OCI-LY1 (cell line): ENCODE measurements around the gene TMEM42.

ENCODE experiments used
- H2AFZ ChIP-seq: fragments of 200-600 bp; sonication (generic), shearing (Covaris generic); 2 replicates; pipeline ENCODE4 v1.6.0; 2014; ENCODE audit warnings: antibody characterized with exemption, mild to moderate bottlenecking, low read length
- H3F3A ChIP-seq: fragments of 200-600 bp; sonication (generic), shearing (Covaris generic); 2 replicates; pipeline ENCODE4 v1.6.0; 2014; ENCODE audit warnings: mild to moderate bottlenecking, antibody characterized with exemption, low read length, moderate library complexity; ENCODE audit not compliant: insufficient read depth
- H3K27ac ChIP-seq: fragments of 200-600 bp; sonication (generic); 2 replicates; pipeline ENCODE4 v1.5.1; 2014; ENCODE audit warnings: low read length, mixed run types, mild to moderate bottlenecking, low read depth; ENCODE audit not compliant: poor library complexity, severe bottlenecking
- H3K27me3 ChIP-seq: fragments of 200-600 bp; sonication (generic); 2 replicates; pipeline ENCODE4 v1.6.0; 2014; ENCODE audit warnings: antibody characterized with exemption, mild to moderate bottlenecking, low read length, moderate library complexity; ENCODE audit not compliant: insufficient read depth
- H3K36me3 ChIP-seq: fragments of 200-600 bp; sonication (generic); 2 replicates; pipeline ENCODE4 v1.6.1; 2014; ENCODE audit warnings: mild to moderate bottlenecking, antibody characterized with exemption, low read length, moderate library complexity, mixed read lengths; ENCODE audit not compliant: insufficient read depth
- H3K4me1 ChIP-seq: fragments of 200-600 bp; sonication (generic); 2 replicates; pipeline ENCODE4 v1.5.1; 2014; ENCODE audit warnings: mild to moderate bottlenecking, low read length, moderate library complexity; ENCODE audit not compliant: insufficient read depth, severe bottlenecking
- H3K4me2 ChIP-seq: fragments of 200-600 bp; sonication (generic), shearing (Covaris generic); 2 replicates; pipeline ENCODE4 v1.6.1; 2014; ENCODE audit warnings: low read length
- H3K4me3 ChIP-seq: fragments of 200-600 bp; sonication (generic); 2 replicates; pipeline ENCODE4 v1.5.1; 2014; ENCODE audit warnings: low read length, low read depth, mild to moderate bottlenecking, mixed read lengths; ENCODE audit not compliant: poor library complexity, severe bottlenecking
- H3K79me2 ChIP-seq: fragments of 200-600 bp; shearing (Covaris generic); 2 replicates; pipeline ENCODE4 v1.6.1; 2016; ENCODE audit warnings: mixed run types, low read length, mixed read lengths; ENCODE audit not compliant: insufficient read depth
- H3K9ac ChIP-seq: fragments of 200-600 bp; sonication (generic), shearing (Covaris generic); 2 replicates; pipeline ENCODE4 v1.6.1; 2014; ENCODE audit warnings: mild to moderate bottlenecking, low read length, mixed read lengths
- H3K9me2 ChIP-seq: fragments of 200-600 bp; sonication (generic), shearing (Covaris generic); 2 replicates; pipeline ENCODE4 v1.6.1; 2014; ENCODE audit warnings: low read depth, mild to moderate bottlenecking, low read length, mixed read lengths
- H3K9me3 ChIP-seq: fragments of 200-600 bp; shearing (Covaris generic); 2 replicates; pipeline ENCODE4 v1.6.1; 2014; ENCODE audit warnings: low read length, mixed read lengths
- H4K20me1 ChIP-seq: fragments of 200-600 bp; sonication (generic), shearing (Covaris generic); 2 replicates; pipeline ENCODE4 v1.6.0; 2016; ENCODE audit warnings: mild to moderate bottlenecking, low read length; ENCODE audit not compliant: insufficient read depth
- CTCF ChIP-seq: fragments of 200-600 bp; sonication (generic), shearing (Covaris generic); IDR thresholded peaks from 2 replicates; pipeline ENCODE4 v1.5.1; 2017; ENCODE audit warnings: mild to moderate bottlenecking, antibody characterized with exemption, low read length, moderate library complexity, mixed read lengths
- EZH2 ChIP-seq: fragments of 200-600 bp; sonication (generic), shearing (Covaris generic); IDR thresholded peaks from 2 replicates; pipeline ENCODE4 v1.8.0; 2017; ENCODE audit warnings: borderline replicate concordance, mixed run types, mild to moderate bottlenecking, antibody characterized with exemption, low read length, moderate library complexity, mixed read lengths

TMEM42 gene

DNA sequence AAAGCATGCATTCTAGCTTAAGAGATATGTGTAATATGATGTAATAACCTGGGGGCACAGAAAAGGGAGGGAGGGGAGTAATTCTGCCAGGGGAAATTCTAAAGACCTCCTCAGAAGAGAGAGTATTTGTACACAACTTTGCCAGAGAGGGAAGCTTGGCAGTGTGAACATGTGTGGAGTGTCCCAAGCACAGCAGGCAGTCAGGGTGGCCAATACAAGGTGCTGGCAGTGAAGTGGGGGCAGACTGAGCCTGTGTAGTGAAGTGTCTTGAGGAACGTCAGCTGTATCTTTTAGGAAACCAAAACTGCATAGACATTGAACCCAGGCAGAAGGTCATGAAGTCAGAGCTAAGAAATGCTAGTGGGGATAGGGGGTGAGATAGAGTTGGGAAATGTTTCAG is 29.7 kb upstream of the TMEM42 start:
- no peak overlapping the region for H2AFZ ChIP-seq
- H3K36me3 ChIP-seq = peaks cover 85% of the 10 kb centered on the region
- no peaks in the 10 kb centered on the region for H3K27me3 ChIP-seq
- H3K27ac ChIP-seq = no peak overlapping the region
- H3K79me2 ChIP-seq = no peaks in the 10 kb centered on the region
- no peak overlapping the region for H3K9ac ChIP-seq
- H3K9me2 ChIP-seq = no peaks in the 10 kb centered on the region
- H3K4me3 ChIP-seq = no peak overlapping the region
- peaks cover 10% of the 10 kb centered on the region for H3K9me3 ChIP-seq
- H3K4me2 ChIP-seq = no peak overlapping the region
- H3K4me1 ChIP-seq = no peaks in the 10 kb centered on the region
- TF ChIP-seq CTCF (no peak), EZH2 (no peak)
- no peaks in the 10 kb centered on the region for H4K20me1 ChIP-seq
- H3F3A ChIP-seq = no peaks in the 10 kb centered on the region

DNA sequence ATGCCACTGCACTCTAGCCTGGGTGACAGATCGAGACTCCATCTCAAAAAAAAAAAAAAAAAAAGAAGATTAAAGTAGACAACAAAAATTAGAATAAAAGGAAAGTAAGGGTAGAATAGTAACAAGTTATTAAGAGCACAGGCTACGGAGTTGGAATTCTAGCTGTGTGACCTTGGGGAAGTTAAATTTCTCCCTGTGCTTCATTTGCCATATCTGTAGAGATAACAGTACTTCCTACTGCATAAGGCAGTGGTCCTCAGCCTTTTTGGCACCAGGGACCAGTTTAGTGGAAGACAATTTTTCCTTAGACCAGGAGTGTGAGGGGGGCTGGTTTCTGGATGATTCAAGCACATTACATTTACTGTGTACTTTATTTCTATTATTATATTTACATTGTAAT is 28.7 kb upstream of the TMEM42 start:
- Histone ChIP-seq H3K27me3 (no peaks in the 10 kb centered on the region), H3K9me2 (no peaks in the 10 kb centered on the region), H2AFZ (no peak overlapping the region), H3K9me3 (peaks cover 10% of the 10 kb centered on the region), H3K27ac (no peak overlapping the region), H3K4me3 (no peak overlapping the region), H3K36me3 (peaks cover 86% of the 10 kb centered on the region), H4K20me1 (no peaks in the 10 kb centered on the region), H3K9ac (no peak overlapping the region), H3F3A (no peaks in the 10 kb centered on the region), H3K79me2 (no peaks in the 10 kb centered on the region), H3K4me1 (no peaks in the 10 kb centered on the region), H3K4me2 (no peak overlapping the region)
- TF ChIP-seq CTCF = no peak
- TF ChIP-seq EZH2 = no peak

- Histone ChIP-seq H3K9me2 (no peaks in the 10 kb centered on the region), H3K27me3 (no peaks in the 10 kb centered on the region), H3K9me3 (peaks cover 10% of the 10 kb centered on the region), H3K4me2 (no peak overlapping the region), H3K9ac (no peak overlapping the region), H4K20me1 (no peaks in the 10 kb centered on the region), H3K79me2 (no peaks in the 10 kb centered on the region), H3K36me3 (peaks cover 86% of the 10 kb centered on the region), H2AFZ (no peak overlapping the region), H3K27ac (no peak overlapping the region), H3K4me1 (no peaks in the 10 kb centered on the region), H3K4me3 (no peak overlapping the region), H3F3A (no peaks in the 10 kb centered on the region)
- no peak for TF ChIP-seq EZH2
- TF ChIP-seq CTCF = no peak
Observed at GRCh38 chr3:44833394-44833793, 28.3 kb upstream of the TMEM42 start.
